BE2C (cell line): ENCODE measurements around the gene KPNA4.

ENCODE experiments used
- DNase-seq: peaks from one replicate; pipeline ENCODE4 v3.0.0-alpha.2; 2020
- H3K27me3 ChIP-seq: fragments of 250-450 bp; sonication (Bioruptor Pico); 2 replicates; pipeline ENCODE4 v1.5.1; 2020; ENCODE audit warnings: mild to moderate bottlenecking
- H3K36me3 ChIP-seq: fragments of 250-450 bp; sonication (Bioruptor Pico); 2 replicates; pipeline ENCODE4 v1.5.1; 2020; ENCODE audit warnings: mild to moderate bottlenecking
- H3K4me1 ChIP-seq: fragments of 250-450 bp; sonication (Bioruptor Pico); 2 replicates; pipeline ENCODE4 v1.5.1; 2020
- H3K4me3 ChIP-seq: 2 replicates; pipeline ENCODE4 v1.5.1; 2011; ENCODE audit warnings: low read depth, low read length
- H3K9me3 ChIP-seq: fragments of 250-450 bp; sonication (Bioruptor Pico); 2 replicates; pipeline ENCODE4 v1.5.1; 2020
- CTCF ChIP-seq: IDR thresholded peaks from 2 replicates; pipeline ENCODE4 v1.5.1; 2012; ENCODE audit warnings: mild to moderate bottlenecking, low read depth, low read length

The KPNA4 gene

DNA sequence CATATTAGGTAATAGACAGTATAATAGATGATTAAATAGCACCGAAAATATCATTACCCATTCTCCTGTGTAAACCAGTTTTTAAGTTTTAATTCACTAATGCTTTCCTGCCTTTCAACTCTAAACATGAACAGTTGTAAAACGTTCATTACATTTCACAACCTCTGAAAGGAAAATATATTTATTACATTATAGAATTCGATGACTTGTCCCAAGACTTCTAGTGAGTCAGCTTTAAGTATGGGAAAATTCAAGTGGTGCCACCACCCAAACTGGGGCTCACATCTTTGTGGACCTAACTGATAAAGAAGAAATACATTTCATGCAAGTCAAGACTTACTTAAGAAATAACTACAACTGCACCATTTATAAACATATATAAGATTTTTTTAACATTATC lies 117.8 kb downstream of the KPNA4 start:
- H3K4me1 ChIP-seq, result peaks cover 3% of the 10 kb centered on the region; the same call in 1 of the 2 replicates

DNA sequence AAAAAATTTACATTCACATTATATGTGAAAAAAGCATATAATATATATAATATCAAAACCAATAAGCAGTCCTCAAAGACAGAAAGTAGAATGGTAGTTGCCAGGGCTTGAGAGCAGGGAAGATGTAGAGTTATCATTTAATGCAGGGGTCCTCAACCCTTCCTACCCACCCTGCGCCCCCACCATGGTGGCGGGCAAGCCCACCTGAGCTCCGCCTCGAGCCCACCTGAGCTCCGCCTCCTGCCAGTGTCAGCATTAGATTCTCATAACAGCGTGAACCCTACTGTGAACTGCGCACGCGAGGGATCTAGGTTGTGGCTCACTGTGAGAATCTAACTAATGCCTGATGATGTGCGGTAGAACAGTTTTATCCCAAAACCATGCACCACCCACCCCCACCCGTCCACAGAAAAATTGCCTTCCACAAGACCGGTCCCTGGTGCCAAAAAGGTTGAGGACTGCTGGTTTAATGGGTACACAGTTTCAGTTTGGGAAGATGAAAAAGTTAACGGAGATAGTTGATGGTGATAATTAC lies 118.8 kb downstream of the KPNA4 start:
- TF ChIP-seq CTCF, result no peak
- Histone ChIP-seq H3K36me3 (peaks cover 14% of the 10 kb centered on the region), H3K4me1 (peaks cover 3% of the 10 kb centered on the region; the same call in 1 of the 2 replicates), H3K9me3 (peaks cover 5% of the 10 kb centered on the region; the same call in 1 of the 2 replicates), H3K27me3 (no peaks in the 10 kb centered on the region), H3K4me3 (no peak overlapping the region)
- DNase-seq, result no peak

More for the DNA sequence above, 117.8 kb downstream of the KPNA4 start:
- Histone ChIP-seq H3K27me3 (no peaks in the 10 kb centered on the region), H3K36me3 (peaks cover 14% of the 10 kb centered on the region), H3K4me3 (peak overlapping the region; percentile 80), H3K9me3 (peaks cover 5% of the 10 kb centered on the region; the same call in 1 of the 2 replicates)
- TF ChIP-seq CTCF, result no peak
- DNase-seq, result no peak

- Histone ChIP-seq H3K27me3 (no peaks in the 10 kb centered on the region), H3K4me1 (peaks cover 3% of the 10 kb centered on the region; the same call in 1 of the 2 replicates), H3K4me3 (no peak overlapping the region), H3K36me3 (peaks cover 18% of the 10 kb centered on the region), H3K9me3 (peaks cover 5% of the 10 kb centered on the region; the same call in 1 of the 2 replicates)
- DNase-seq, result no peak
- TF ChIP-seq CTCF, result no peak
These were observed 119.5 kb downstream of the KPNA4 start for GRCh38 chr3:160445854-160446253.
